Activated naive CD4-positive, alpha-beta T cell treated with anti-CD3 and anti-CD28 coated beads, Interleukin-2, amount 10 ng/mL, durations not matched to agents 7 days and 5 days (primary cell): ENCODE measurements around the gene RAB11FIP3.
"Not testable (repeated sequence)": the region's sequence is repeated elsewhere in the genome, so short reads cannot be mapped to it uniquely, and the experiment has no call there.

Experiments
- CTCF ChIA-PET: fragments of 350-600 bp; sonication (Branson Sonifier 250); formaldehyde crosslinking; loops from one replicate; lab custom pipeline; 2021; ENCODE audit warnings: antibody characterized with exemption; lab: Charles Lee
- DNase-seq: peaks from one replicate; pipeline ENCODE4 v3.0.0-alpha.2; 2020
- H3K27ac Mint-ChIP-seq: one replicate; pipeline ENCODE4 v1.8.0; 2021; ENCODE audit warnings: mild to moderate bottlenecking, moderate library complexity, mixed read lengths
- H3K27me3 Mint-ChIP-seq: one replicate; pipeline ENCODE4 v1.8.0; 2021; ENCODE audit warnings: mild to moderate bottlenecking, mixed read lengths
- H3K36me3 Mint-ChIP-seq: one replicate; pipeline ENCODE4 v1.8.0; 2021; ENCODE audit warnings: mixed read lengths
- H3K4me1 Mint-ChIP-seq: one replicate; pipeline ENCODE4 v1.8.0; 2021; ENCODE audit warnings: mixed read lengths
- H3K4me3 Mint-ChIP-seq: one replicate; pipeline ENCODE4 v1.8.0; 2021; ENCODE audit warnings: mild to moderate bottlenecking, moderate library complexity, mixed read lengths
- H3K9me3 Mint-ChIP-seq: one replicate; pipeline ENCODE4 v1.8.0; 2021; ENCODE audit warnings: mixed read lengths

Gene RAB11FIP3

GRCh38 chr16:400061-400591, 25.3 kb upstream of the RAB11FIP3 start:
- H3K9me3 Mint-ChIP-seq = no peaks in the 10 kb centered on the region
- peak overlapping the region; percentile 81 for H3K4me3 Mint-ChIP-seq
- DNase-seq = no peak
- CTCF ChIA-PET = interaction anchor here (1.0 kb wide), 1 partner anchor 334 kb away, joined by 3 read pairs; no protein-coding TSS in a partner anchor
- peaks cover 1% of the 10 kb centered on the region for H3K36me3 Mint-ChIP-seq
- H3K27me3 Mint-ChIP-seq = peaks cover 18% of the 10 kb centered on the region
- H3K4me1 Mint-ChIP-seq = peaks cover 34% of the 10 kb centered on the region
- H3K27ac Mint-ChIP-seq = peak overlapping the region; percentile 92

GRCh38 chr16:401468-402348, 23.7 kb upstream of the RAB11FIP3 start, which contains the start of gene DECR2:
DECR2 (plus strand) TSS chr16:401885; CDS start chr16:401964, 79 bp downstream.
- Mint-ChIP-seq H3K4me3 (peak within 1 kb of the TSS; percentile 81), H3K27me3 (peaks cover 9% of the 10 kb centered on the region), H3K4me1 (peaks cover 26% of the 10 kb centered on the region), H3K27ac (peak within 1 kb of the TSS; percentile 92), H3K9me3 (no peaks in the 10 kb centered on the region), H3K36me3 (peaks cover 1% of the 10 kb centered on the region)
- CTCF ChIA-PET = interaction anchor here (1.1 to 1.3 kb wide), 2 partner anchors 19 to 94 kb away, joined by 3 to 4 read pairs; no protein-coding TSS in a partner anchor
- peak; percentile 98 for DNase-seq

GRCh38 chr16:404971-405486, 20.4 kb upstream of the RAB11FIP3 start:
- no peak overlapping the region for H3K27ac Mint-ChIP-seq
- no peaks in the 10 kb centered on the region for H3K36me3 Mint-ChIP-seq
- H3K4me1 Mint-ChIP-seq = peaks cover 9% of the 10 kb centered on the region
- no peak for DNase-seq
- H3K9me3 Mint-ChIP-seq = no peaks in the 10 kb centered on the region
- no peak overlapping the region for H3K4me3 Mint-ChIP-seq
- no peaks in the 10 kb centered on the region for H3K27me3 Mint-ChIP-seq
- CTCF ChIA-PET = no interaction called here

- CTCF ChIA-PET = no interaction called here
- Mint-ChIP-seq H3K4me1 (peaks cover 2% of the 10 kb centered on the region), H3K4me3 (no peak overlapping the region), H3K27me3 (no peaks in the 10 kb centered on the region), H3K27ac (no peak overlapping the region), H3K36me3 (no peaks in the 10 kb centered on the region), H3K9me3 (no peaks in the 10 kb centered on the region)
- no peak for DNase-seq
Observed at GRCh38 chr16:405548-406506, 19.6 kb upstream of the RAB11FIP3 start.

- CTCF ChIA-PET = no interaction called here
Observed at GRCh38 chr16:407253-407652, 18.2 kb upstream of the RAB11FIP3 start.

GRCh38 chr16:410516-411178, 14.8 kb upstream of the RAB11FIP3 start:
- Mint-ChIP-seq H3K9me3 (no peaks in the 10 kb centered on the region), H3K4me1 (no peaks in the 10 kb centered on the region), H3K27me3 (no peaks in the 10 kb centered on the region), H3K4me3 (no peak overlapping the region), H3K27ac (no peak overlapping the region), H3K36me3 (no peaks in the 10 kb centered on the region)
- DNase-seq = no peak
- CTCF ChIA-PET = no interaction called here

More at GRCh38 chr16:407253-407652, 18.2 kb upstream of the RAB11FIP3 start:
- Mint-ChIP-seq H3K27me3 (no peaks in the 10 kb centered on the region), H3K36me3 (no peaks in the 10 kb centered on the region), H3K27ac (no peak overlapping the region), H3K4me3 (no peak overlapping the region), H3K9me3 (no peaks in the 10 kb centered on the region), H3K4me1 (no peaks in the 10 kb centered on the region)
- no peak for DNase-seq

GRCh38 chr16:411576-412265, 13.7 kb upstream of the RAB11FIP3 start:
- DNase-seq = no peak
- CTCF ChIA-PET = no interaction called here
- Mint-ChIP-seq H3K27me3 (no peaks in the 10 kb centered on the region), H3K9me3 (no peaks in the 10 kb centered on the region), H3K4me1 (no peaks in the 10 kb centered on the region), H3K4me3 (no peak overlapping the region), H3K27ac (no peak overlapping the region), H3K36me3 (no peaks in the 10 kb centered on the region)

- no peaks in the 10 kb centered on the region for H3K9me3 Mint-ChIP-seq
- no peak overlapping the region for H3K4me3 Mint-ChIP-seq
- DNase-seq = no peak
- H3K27ac Mint-ChIP-seq = no peak overlapping the region
- H3K36me3 Mint-ChIP-seq = no peaks in the 10 kb centered on the region
- no peaks in the 10 kb centered on the region for H3K27me3 Mint-ChIP-seq
- H3K4me1 Mint-ChIP-seq = no peaks in the 10 kb centered on the region
- CTCF ChIA-PET = interaction anchor here (0.6 kb wide), 1 partner anchor 321 kb away, joined by 3 read pairs; no protein-coding TSS in a partner anchor
Observed at GRCh38 chr16:414395-415169, 10.9 kb upstream of the RAB11FIP3 start.

- H3K4me3 Mint-ChIP-seq, H3K27ac Mint-ChIP-seq, CTCF ChIA-PET, H3K4me1 Mint-ChIP-seq, DNase-seq, H3K27me3 Mint-ChIP-seq, H3K36me3 Mint-ChIP-seq, H3K9me3 Mint-ChIP-seq: not testable (repeated sequence)
Observed at GRCh38 chr16:415170-415498, 10.3 kb upstream of the RAB11FIP3 start.

GRCh38 chr16:422179-422578, 3.3 kb upstream of the RAB11FIP3 start:
- H3K27ac Mint-ChIP-seq, H3K36me3 Mint-ChIP-seq, H3K4me3 Mint-ChIP-seq, H3K9me3 Mint-ChIP-seq, DNase-seq, CTCF ChIA-PET: not testable (repeated sequence)
- H3K27me3 Mint-ChIP-seq = peaks cover 45% of the 10 kb centered on the region
- H3K4me1 Mint-ChIP-seq = peaks cover 16% of the 10 kb centered on the region

- Mint-ChIP-seq H3K27me3 (peaks cover 50% of the 10 kb centered on the region), H3K4me3 (peak overlapping the region; percentile 82), H3K27ac (no peak overlapping the region), H3K4me1 (peaks cover 30% of the 10 kb centered on the region), H3K9me3 (no peaks in the 10 kb centered on the region), H3K36me3 (no peaks in the 10 kb centered on the region)
- no peak for DNase-seq
- CTCF ChIA-PET = no interaction called here
Observed at GRCh38 chr16:424033-424622, 1.3 kb upstream of the RAB11FIP3 start.

- Mint-ChIP-seq H3K9me3 (no peaks in the 10 kb centered on the region), H3K36me3 (no peaks in the 10 kb centered on the region), H3K27me3 (peaks cover 50% of the 10 kb centered on the region), H3K4me1 (peaks cover 30% of the 10 kb centered on the region), H3K27ac (no peak overlapping the region), H3K4me3 (peak overlapping the region; percentile 82)
- DNase-seq = no peak
- CTCF ChIA-PET = interaction anchor here (0.6 to 1.0 kb wide), 2 partner anchors 41 to 71 kb away, joined by 3 to 4 read pairs; no protein-coding TSS in a partner anchor
Observed at GRCh38 chr16:424623-425081, 797 bp upstream of the RAB11FIP3 start.
